NCI-H2107 treated with DMSO at 0.1 percent for 48 hours (cell line): ENCODE measurements around the gene SAC3D1.
A peak's percentile ranks its signal among the peaks of the same experiment; 100 is the strongest.

Source experiments
- DNase-seq: peaks from one replicate; lab custom pipeline; 2025; ENCODE audit not compliant: unreplicated experiment; lab: John Stamatoyannopoulos, UW

The SAC3D1 gene

GRCh38 chr11:65059959-65060824, 19.2 kb downstream of the SAC3D1 start:
- no peak for DNase-seq

- no peak for DNase-seq
Observed at GRCh38 chr11:65060913-65061408, 20.0 kb downstream of the SAC3D1 start.

GRCh38 chr11:65063532-65063931, 22.5 kb downstream of the SAC3D1 start:
- no peak for DNase-seq

- no peak for DNase-seq
Observed at GRCh38 chr11:65064847-65065240, 23.8 kb downstream of the SAC3D1 start.

GRCh38 chr11:65065851-65066250, 24.8 kb downstream of the SAC3D1 start:
- DNase-seq, result no peak

- no peak for DNase-seq
Observed at GRCh38 chr11:65066315-65066714, 25.3 kb downstream of the SAC3D1 start.

- DNase-seq, result peak; percentile 95
Observed at GRCh38 chr11:65066805-65067291, 25.8 kb downstream of the SAC3D1 start.

GRCh38 chr11:65067446-65067845, 26.4 kb downstream of the SAC3D1 start:
- DNase-seq, result no peak

GRCh38 chr11:65069217-65069616, 28.2 kb downstream of the SAC3D1 start:
- DNase-seq, result peak; percentile 77

- no peak for DNase-seq
Observed at GRCh38 chr11:65071907-65072630, 31.1 kb downstream of the SAC3D1 start.

- no peak for DNase-seq
Observed at GRCh38 chr11:65072631-65072966, 31.6 kb downstream of the SAC3D1 start.

- peak; percentile 51 for DNase-seq
Observed at GRCh38 chr11:65077451-65077850, 36.4 kb downstream of the SAC3D1 start.

- DNase-seq, result peak; percentile 39
Observed at GRCh38 chr11:65078151-65078550, 37.1 kb downstream of the SAC3D1 start.

- DNase-seq, result no peak
Observed at GRCh38 chr11:65078786-65079342, 37.9 kb downstream of the SAC3D1 start.

GRCh38 chr11:65083134-65083833, 42.3 kb downstream of the SAC3D1 start:
- DNase-seq, result no peak

GRCh38 chr11:65083834-65084597, 43.0 kb downstream of the SAC3D1 start, which contains the start of the genes CDCA5 and ZFPL1:
TSS of gene CDCA5 (minus strand) at chr11:65084040. CDS start at chr11:65083978, 62 bp downstream.
TSS of gene ZFPL1 (plus strand) at chr11:65084222. CDS start at chr11:65084699, 477 bp downstream.
- DNase-seq, result peak; percentile 92

- DNase-seq, result no peak
Observed at GRCh38 chr11:65084598-65085375, 43.8 kb downstream of the SAC3D1 start.

GRCh38 chr11:65085446-65085845, 44.4 kb downstream of the SAC3D1 start:
- DNase-seq, result no peak

- no peak for DNase-seq
Observed at GRCh38 chr11:65086809-65087208, 45.8 kb downstream of the SAC3D1 start.
